Thyroid gland (tissue), 4 donors: ENCODE data around the gene CACNA1E. TPM values are rescaled to one million over a fixed set of nuclear protein-coding genes. Genes with fewer than 3 reads are reported as not detected.
"Not testable (repeated sequence)": the region's sequence is repeated elsewhere in the genome, so short reads cannot be mapped to it uniquely, and the experiment has no call there.

Source experiments
- DNase-seq, 2 donors: peaks; one replicate each; pipeline ENCODE4 v3.0.0-alpha.2; 2019
- H3K27ac ChIP-seq, 3 donors: fragments of 200-600 bp; sonication (generic); 1 replicate in 2 of 3; 2 replicates in 1 of 3; pipeline ENCODE4 v1.5.1; 2016 to 2019; ENCODE audit warnings: mild to moderate bottlenecking in 1 of 3, moderate library complexity in 1 of 3
- H3K27me3 ChIP-seq: fragments of 200-600 bp; sonication (generic); one replicate; pipeline ENCODE4 v1.5.1; 2019
- H3K36me3 ChIP-seq, 2 donors: fragments of 200-600 bp; sonication (generic); one replicate each; pipeline ENCODE4 v1.5.1; 2016 to 2019
- H3K4me1 ChIP-seq, 2 donors: fragments of 200-600 bp; sonication (generic); one replicate each; pipeline ENCODE4 v1.5.1; 2017 to 2019
- H3K4me3 ChIP-seq, 3 donors: fragments of 200-600 bp; sonication (generic); replicated peaks in 1 of 3; 1 replicate in 2 of 3; 2 replicates in 1 of 3; pipeline ENCODE4 v1.5.1; 2016; ENCODE audit warnings: mild to moderate bottlenecking in 1 of 3
- H3K9me3 ChIP-seq: fragments of 200-600 bp; sonication (generic); one replicate; pipeline ENCODE4 v1.5.1; 2017
- CTCF ChIP-seq, 6 experiments: fragments of 200-600 bp in 3 of 6; fragments of 450-650 bp in 3 of 6; sonication (generic) in 3 of 6; IDR thresholded peaks; one replicate each; pipeline ENCODE4 v1.5.1; 2016 to 2019; ENCODE audit warnings: antibody characterized with exemption in 6 of 6, mild to moderate bottlenecking in 2 of 6, inconsistent platforms in 1 of 6, moderate library complexity in 1 of 6
- POLR2A ChIP-seq, 2 donors: fragments of 450-650 bp; IDR thresholded peaks; one replicate each; pipeline ENCODE4 v1.6.1; 2017; ENCODE audit warnings: antibody characterized with exemption in 2 of 2, mild to moderate bottlenecking in 2 of 2, moderate library complexity in 1 of 2
- WGBS, 2 donors: methylation state at CpG; one replicate each; pipeline ENCODE4 v1.1.5; 2017; 5-methylcytosine and 5-hydroxymethylcytosine counted together
- intact Hi-C: fragments of 100-400 bp; cut with DNase I; formaldehyde crosslinking; loops from one replicate; pipeline ENCODE4 v1.15.1; 2023
- total RNA-seq, 4 donors: library from RNA; depleted of rRNA; stranded (reverse); fragments of >200 nt; gene quantifications; one replicate each; pipeline ENCODE4 v1.2.3, GENCODE V29; 2016

Gene CACNA1E
- total RNA-seq, 4 donors from 2014 or later, result under 0.01 to 0.46 (median 0.15) TPM

- TF ChIP-seq POLR2A (IDR thresholded peaks at IDR 0.05), result no peak
- TF ChIP-seq CTCF (IDR thresholded peaks at IDR 0.05), result no peak
- intact Hi-C loops, result no loop called here
- DNase-seq, result no peak
- H3K27me3 ChIP-seq, result no peaks in the 10 kb centered on the region
- no peak overlapping the region for H3K27ac ChIP-seq
- WGBS, 2 donors, result 79 to 88% methylated on average over 5 of the region's 5 CpGs
- H3K4me3 ChIP-seq, result no peak overlapping the region
- H3K9me3 ChIP-seq, result no peaks in the 10 kb centered on the region
- no peaks in the 10 kb centered on the region for H3K36me3 ChIP-seq
- no peaks in the 10 kb centered on the region for H3K4me1 ChIP-seq
Observed at GRCh38 chr1:181541458-181541857, 58.1 kb downstream of the CACNA1E start.

GRCh38 chr1:181541947-181542346 lies 58.6 kb downstream of the CACNA1E start:
- Histone ChIP-seq H3K4me3 (no peak overlapping the region), H3K9me3 (no peaks in the 10 kb centered on the region), H3K4me1 (no peaks in the 10 kb centered on the region), H3K27ac (no peak overlapping the region), H3K36me3 (no peaks in the 10 kb centered on the region), H3K27me3 (no peaks in the 10 kb centered on the region)
- TF ChIP-seq CTCF (IDR thresholded peaks at IDR 0.05) (no peak), POLR2A (IDR thresholded peaks at IDR 0.05) (no peak)
- peak; percentile 14 to 16 for DNase-seq
- WGBS, 2 donors, result 54 to 69% methylated on average over 2 of the region's 2 CpGs
- intact Hi-C loops, result no loop called here

DNA sequence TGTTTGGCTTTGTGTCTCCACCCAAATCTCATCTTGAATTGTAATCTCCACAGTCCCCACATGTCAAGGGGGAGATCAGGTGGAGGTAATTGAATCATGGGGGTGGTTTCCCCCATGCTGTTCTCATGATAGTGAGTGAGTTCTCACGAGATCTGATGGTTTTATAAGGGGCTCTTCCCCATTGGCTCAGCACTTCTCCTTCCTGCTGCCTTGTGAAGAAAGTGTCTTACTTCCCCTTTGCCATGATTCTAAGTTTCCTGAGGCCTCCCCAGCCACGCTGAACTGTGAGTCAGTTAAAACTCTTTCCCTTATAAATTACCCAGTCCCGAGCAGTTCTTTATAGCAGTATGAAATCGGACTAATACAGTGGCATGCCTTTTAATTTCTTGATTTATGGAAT lies 59.1 kb downstream of the CACNA1E start:
- not testable (repeated sequence) for H3K27me3 ChIP-seq

DNA sequence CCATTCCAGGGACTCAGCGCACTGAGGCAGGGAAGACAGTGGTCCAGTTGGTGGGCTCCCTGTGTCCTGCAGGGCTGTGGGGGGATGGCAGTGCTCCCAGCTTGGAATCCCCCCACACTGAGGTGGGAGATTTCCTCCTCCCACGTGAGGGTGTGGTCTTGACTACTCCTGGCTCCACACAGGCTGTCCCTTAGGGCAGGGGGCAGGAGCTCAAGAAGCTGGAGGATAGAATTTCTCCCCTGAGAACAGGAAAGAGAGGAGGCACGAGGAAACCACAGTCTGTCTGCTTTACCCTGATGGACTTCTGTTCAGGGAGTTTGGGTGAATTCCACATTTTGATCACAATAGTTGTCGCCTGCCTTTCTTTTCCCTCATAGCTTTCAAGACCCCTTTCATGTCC lies 62.1 kb downstream of the CACNA1E start:
- TF ChIP-seq POLR2A (IDR thresholded peaks at IDR 0.05) (no peak), CTCF (IDR thresholded peaks at IDR 0.05) (no peak)
- H3K4me3 ChIP-seq, result no peak overlapping the region
- DNase-seq, result no peak
- H3K27ac ChIP-seq, result no peak overlapping the region
- intact Hi-C loops, result no loop called here
- no peaks in the 10 kb centered on the region for H3K9me3 ChIP-seq
- no peaks in the 10 kb centered on the region for H3K27me3 ChIP-seq
- 31 to 33% methylated on average over 4 of the region's 4 CpGs for WGBS, 2 donors
- H3K4me1 ChIP-seq, result no peaks in the 10 kb centered on the region
- no peaks in the 10 kb centered on the region for H3K36me3 ChIP-seq

More for the DNA sequence above, 59.1 kb downstream of the CACNA1E start:
- H3K27ac ChIP-seq, DNase-seq, H3K4me1 ChIP-seq, H3K36me3 ChIP-seq, intact Hi-C loops, H3K4me3 ChIP-seq, H3K9me3 ChIP-seq: not testable (repeated sequence)
- 74 to 83% methylated on average over 4 of the region's 4 CpGs for WGBS, 2 donors

DNA sequence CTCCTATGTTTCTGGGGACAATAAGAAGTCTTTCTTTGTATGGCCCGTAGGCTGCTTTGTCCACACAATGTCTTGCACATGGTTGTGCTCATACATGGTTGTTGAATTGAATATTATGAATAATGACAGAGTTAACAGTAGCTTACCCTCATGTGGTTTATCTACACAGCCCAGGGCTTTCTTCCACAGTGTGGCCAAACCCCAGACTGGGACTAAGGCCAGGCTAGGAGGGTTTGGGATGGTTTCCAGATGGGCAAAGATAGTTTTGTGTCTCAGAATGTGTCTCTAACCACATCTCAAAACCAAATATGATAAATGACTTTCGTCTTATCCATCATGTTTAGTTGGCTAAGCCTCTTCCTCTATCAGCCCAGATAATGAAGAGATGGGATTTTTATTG lies 65.2 kb downstream of the CACNA1E start:
- intact Hi-C loops, result no loop called here
- Histone ChIP-seq H3K9me3 (no peaks in the 10 kb centered on the region), H3K4me3 (no peak overlapping the region), H3K27me3 (no peaks in the 10 kb centered on the region), H3K27ac (no peak overlapping the region), H3K4me1 (peaks cover 4 to 5% of the 10 kb centered on the region in 2 donors), H3K36me3 (no peaks in the 10 kb centered on the region)
- no peak for DNase-seq
- TF ChIP-seq CTCF (IDR thresholded peaks at IDR 0.05) (no peak), POLR2A (IDR thresholded peaks at IDR 0.05) (no peak)
- 82 to 92% methylated on average over 2 of the region's 2 CpGs for WGBS, 2 donors

DNA sequence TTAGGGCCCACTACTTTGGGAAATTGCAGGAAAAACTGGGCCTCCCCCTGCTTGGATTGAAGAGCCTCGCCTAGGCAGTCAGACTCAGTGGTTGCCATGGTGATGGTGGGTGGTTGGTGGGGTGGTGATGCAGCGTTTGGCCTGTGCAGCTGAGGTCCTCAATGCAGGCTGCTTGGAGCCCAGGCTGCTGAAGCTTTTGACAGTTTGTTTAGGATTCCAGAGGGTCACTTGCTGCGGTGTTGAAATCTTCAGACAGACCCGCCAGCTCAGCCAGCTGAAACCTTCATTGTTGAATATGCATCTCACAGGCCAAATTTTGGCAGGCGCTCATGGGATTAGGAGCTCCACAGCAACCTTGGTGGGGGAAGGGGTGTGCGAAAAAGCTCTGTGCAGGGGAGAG lies 67.9 kb downstream of the CACNA1E start:
- intact Hi-C loops, result no loop called here
- Histone ChIP-seq H3K9me3 (no peaks in the 10 kb centered on the region), H3K27ac (no peak overlapping the region), H3K27me3 (no peaks in the 10 kb centered on the region), H3K4me1 (peaks cover 4 to 5% of the 10 kb centered on the region in 2 donors), H3K36me3 (no peaks in the 10 kb centered on the region), H3K4me3 (no peak overlapping the region)
- DNase-seq, result peak; percentile 88 to 91
- TF ChIP-seq POLR2A (IDR thresholded peaks at IDR 0.05), result no peak
- TF ChIP-seq CTCF (IDR thresholded peaks at IDR 0.05), result no peak
- WGBS, 2 donors, result 9 to 14% methylated on average over 6 of the region's 6 CpGs
